ENCODE data around the gene PLCB1.

DNA sequence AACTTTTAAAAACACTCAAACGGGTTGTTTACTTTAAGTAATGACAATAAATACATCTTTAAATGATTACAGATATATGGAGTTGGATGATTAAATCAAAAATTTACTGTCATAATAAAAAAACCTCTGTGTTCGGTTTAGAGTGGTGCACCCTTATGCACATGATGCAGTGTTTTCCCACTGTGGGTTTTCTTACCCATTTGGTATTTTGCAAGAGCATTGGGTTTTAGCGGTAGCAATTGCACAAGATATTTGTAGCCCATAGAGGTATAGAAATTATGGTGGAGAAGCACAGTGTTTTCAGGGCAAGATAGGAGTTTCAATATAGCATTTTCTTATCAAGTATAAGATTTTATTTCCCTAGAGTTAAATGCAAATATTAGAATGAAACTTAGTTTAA lies 526.0 kb downstream of the PLCB1 start:
- TF ChIP-seq, protein P1, sequence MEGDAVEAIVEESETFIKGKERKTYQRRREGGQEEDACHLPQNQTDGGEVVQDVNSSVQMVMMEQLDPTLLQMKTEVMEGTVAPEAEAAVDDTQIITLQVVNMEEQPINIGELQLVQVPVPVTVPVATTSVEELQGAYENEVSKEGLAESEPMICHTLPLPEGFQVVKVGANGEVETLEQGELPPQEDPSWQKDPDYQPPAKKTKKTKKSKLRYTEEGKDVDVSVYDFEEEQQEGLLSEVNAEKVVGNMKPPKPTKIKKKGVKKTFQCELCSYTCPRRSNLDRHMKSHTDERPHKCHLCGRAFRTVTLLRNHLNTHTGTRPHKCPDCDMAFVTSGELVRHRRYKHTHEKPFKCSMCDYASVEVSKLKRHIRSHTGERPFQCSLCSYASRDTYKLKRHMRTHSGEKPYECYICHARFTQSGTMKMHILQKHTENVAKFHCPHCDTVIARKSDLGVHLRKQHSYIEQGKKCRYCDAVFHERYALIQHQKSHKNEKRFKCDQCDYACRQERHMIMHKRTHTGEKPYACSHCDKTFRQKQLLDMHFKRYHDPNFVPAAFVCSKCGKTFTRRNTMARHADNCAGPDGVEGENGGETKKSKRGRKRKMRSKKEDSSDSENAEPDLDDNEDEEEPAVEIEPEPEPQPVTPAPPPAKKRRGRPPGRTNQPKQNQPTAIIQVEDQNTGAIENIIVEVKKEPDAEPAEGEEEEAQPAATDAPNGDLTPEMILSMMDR (IDR thresholded peaks at IDR 0.05): no peak
- no peak for TF ChIP-seq POLR2AphosphoS5 (IDR thresholded peaks at IDR 0.05)

Measured in breast epithelium (tissue), 3 donors.